ENCODE results near the gene CERCAM. TPM values are rescaled to one million over a fixed set of nuclear protein-coding genes. Genes with fewer than 3 reads are reported as not detected.

Gene CERCAM
- total RNA-seq, 1 donor from 2014 or later: 8.5 TPM

GRCh38 chr9:128384801-128385495 is 35.7 kb upstream of the CERCAM start:
- Histone ChIP-seq H3K27ac (replicated peaks) (no peak overlapping the region), H3K27me3 (ENCODE audit: low read depth) (no peaks in the 10 kb centered on the region), H3K4me3 (no peak overlapping the region), H3K4me1 (peaks cover 7% of the 10 kb centered on the region), H3K36me3 (peaks cover 75% of the 10 kb centered on the region), H3K9me3 (replicated peaks) (no peaks in the 10 kb centered on the region)
- no peak for DNase-seq
- intact Hi-C loops (cut with micrococcal nuclease): no loop called here
- no peak for TF ChIP-seq CTCF (IDR thresholded peaks at IDR 0.05; ENCODE audit: borderline replicate concordance)

- Histone ChIP-seq H3K4me3 (no peak overlapping the region), H3K36me3 (peaks cover 77% of the 10 kb centered on the region), H3K9me3 (replicated peaks) (no peaks in the 10 kb centered on the region), H3K4me1 (peaks cover 7% of the 10 kb centered on the region), H3K27ac (replicated peaks) (no peak overlapping the region), H3K27me3 (ENCODE audit: low read depth) (no peaks in the 10 kb centered on the region)
- DNase-seq: no peak
- no peak for TF ChIP-seq CTCF (IDR thresholded peaks at IDR 0.05; ENCODE audit: borderline replicate concordance)
- intact Hi-C loops (cut with micrococcal nuclease): no loop called here
These were observed 34.9 kb upstream of the CERCAM start for GRCh38 chr9:128385496-128386460.

- Histone ChIP-seq H3K27me3 (ENCODE audit: low read depth) (peaks cover 6% of the 10 kb centered on the region), H3K4me1 (no peaks in the 10 kb centered on the region), H3K27ac (replicated peaks) (no peak overlapping the region), H3K36me3 (peaks cover 84% of the 10 kb centered on the region), H3K4me3 (no peak overlapping the region), H3K9me3 (replicated peaks) (no peaks in the 10 kb centered on the region)
- intact Hi-C loops (cut with micrococcal nuclease): no loop called here
- TF ChIP-seq CTCF (IDR thresholded peaks at IDR 0.05; ENCODE audit: borderline replicate concordance): no peak
- no peak for DNase-seq
These were observed 32.5 kb upstream of the CERCAM start for GRCh38 chr9:128388150-128388549.

- intact Hi-C loops (cut with micrococcal nuclease): no loop called here
- TF ChIP-seq CTCF (IDR thresholded peaks at IDR 0.05; ENCODE audit: borderline replicate concordance): no peak
- Histone ChIP-seq H3K9me3 (replicated peaks) (no peaks in the 10 kb centered on the region), H3K27ac (replicated peaks) (no peak overlapping the region), H3K4me3 (no peak overlapping the region), H3K4me1 (no peaks in the 10 kb centered on the region), H3K27me3 (ENCODE audit: low read depth) (peaks cover 14% of the 10 kb centered on the region), H3K36me3 (peaks cover 78% of the 10 kb centered on the region)
- no peak for DNase-seq
These were observed 31.1 kb upstream of the CERCAM start for GRCh38 chr9:128389395-128390149.

GRCh38 chr9:128390150-128390812 is 30.4 kb upstream of the CERCAM start:
- Histone ChIP-seq H3K4me1 (no peaks in the 10 kb centered on the region), H3K36me3 (peaks cover 72% of the 10 kb centered on the region), H3K9me3 (replicated peaks) (no peaks in the 10 kb centered on the region), H3K27ac (replicated peaks) (no peak overlapping the region), H3K27me3 (ENCODE audit: low read depth) (peaks cover 14% of the 10 kb centered on the region), H3K4me3 (no peak overlapping the region)
- TF ChIP-seq CTCF (IDR thresholded peaks at IDR 0.05; ENCODE audit: borderline replicate concordance): no peak
- intact Hi-C loops (cut with micrococcal nuclease): no loop called here
- DNase-seq: no peak

Measured in left ventricle myocardium inferior (tissue), 1 donor.